Measurements from ENCODE around the gene PLA2G3.

DNA sequence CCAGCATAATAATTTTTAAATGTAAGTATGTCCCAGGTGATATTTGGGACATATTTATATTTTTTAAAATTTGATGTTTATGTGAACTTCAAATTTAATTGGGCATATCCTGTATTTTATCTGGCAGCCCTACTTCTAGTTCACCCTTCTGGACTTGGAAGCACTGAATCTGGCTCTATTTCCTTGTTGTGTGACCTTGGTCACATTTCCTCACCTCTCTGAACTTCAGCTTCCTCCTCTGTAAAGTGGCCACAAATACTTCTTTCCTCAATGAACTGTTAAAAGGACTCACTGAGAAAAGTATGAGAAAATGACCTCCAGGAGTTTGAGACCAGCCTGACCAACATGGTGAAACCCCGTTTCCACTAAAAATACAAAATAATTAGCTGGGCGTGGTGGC is 11.6 kb upstream of the PLA2G3 start:
- TF ChIP-seq, protein P1, sequence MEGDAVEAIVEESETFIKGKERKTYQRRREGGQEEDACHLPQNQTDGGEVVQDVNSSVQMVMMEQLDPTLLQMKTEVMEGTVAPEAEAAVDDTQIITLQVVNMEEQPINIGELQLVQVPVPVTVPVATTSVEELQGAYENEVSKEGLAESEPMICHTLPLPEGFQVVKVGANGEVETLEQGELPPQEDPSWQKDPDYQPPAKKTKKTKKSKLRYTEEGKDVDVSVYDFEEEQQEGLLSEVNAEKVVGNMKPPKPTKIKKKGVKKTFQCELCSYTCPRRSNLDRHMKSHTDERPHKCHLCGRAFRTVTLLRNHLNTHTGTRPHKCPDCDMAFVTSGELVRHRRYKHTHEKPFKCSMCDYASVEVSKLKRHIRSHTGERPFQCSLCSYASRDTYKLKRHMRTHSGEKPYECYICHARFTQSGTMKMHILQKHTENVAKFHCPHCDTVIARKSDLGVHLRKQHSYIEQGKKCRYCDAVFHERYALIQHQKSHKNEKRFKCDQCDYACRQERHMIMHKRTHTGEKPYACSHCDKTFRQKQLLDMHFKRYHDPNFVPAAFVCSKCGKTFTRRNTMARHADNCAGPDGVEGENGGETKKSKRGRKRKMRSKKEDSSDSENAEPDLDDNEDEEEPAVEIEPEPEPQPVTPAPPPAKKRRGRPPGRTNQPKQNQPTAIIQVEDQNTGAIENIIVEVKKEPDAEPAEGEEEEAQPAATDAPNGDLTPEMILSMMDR (IDR thresholded peaks at IDR 0.05), result no peak
- no peak for TF ChIP-seq EP300 (IDR thresholded peaks at IDR 0.05)
